ENCODE results near the gene SERPINA7.
"Not testable (repeated sequence)": the region's sequence is repeated elsewhere in the genome, so short reads cannot be mapped to it uniquely, and the experiment has no call there.

SERPINA7 gene, protein sequence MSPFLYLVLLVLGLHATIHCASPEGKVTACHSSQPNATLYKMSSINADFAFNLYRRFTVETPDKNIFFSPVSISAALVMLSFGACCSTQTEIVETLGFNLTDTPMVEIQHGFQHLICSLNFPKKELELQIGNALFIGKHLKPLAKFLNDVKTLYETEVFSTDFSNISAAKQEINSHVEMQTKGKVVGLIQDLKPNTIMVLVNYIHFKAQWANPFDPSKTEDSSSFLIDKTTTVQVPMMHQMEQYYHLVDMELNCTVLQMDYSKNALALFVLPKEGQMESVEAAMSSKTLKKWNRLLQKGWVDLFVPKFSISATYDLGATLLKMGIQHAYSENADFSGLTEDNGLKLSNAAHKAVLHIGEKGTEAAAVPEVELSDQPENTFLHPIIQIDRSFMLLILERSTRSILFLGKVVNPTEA

GRCh38 chrX:106038625-106039024 is at the start of gene SERPINA7:
Gene SERPINA7, minus strand, starts transcription at chrX:106038727. Its CDS starts 1,669 bp downstream, at chrX:106037058.
- no peak for DNase-seq

- DNase-seq, result no peak
These were observed 30.5 kb upstream of the SERPINA7 start for GRCh38 chrX:106069048-106069447.

DNA sequence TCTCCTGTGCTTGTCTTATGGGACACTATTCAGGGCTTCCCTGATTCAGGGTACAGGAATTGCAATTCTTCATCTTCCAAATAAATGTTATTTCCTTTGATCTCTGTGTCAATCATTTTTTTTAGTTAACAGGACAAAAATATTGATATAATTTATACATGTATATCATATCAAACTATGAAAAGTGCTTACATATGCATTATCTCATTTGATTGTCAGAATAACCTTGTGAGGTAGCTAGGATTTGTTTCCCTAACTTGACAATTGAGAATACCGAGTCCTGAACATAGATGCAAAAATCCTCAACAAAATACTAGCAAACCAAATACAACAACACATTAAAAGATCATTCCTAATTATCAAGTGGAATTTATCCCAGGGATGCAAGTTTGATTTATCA is 11.5 kb upstream of the SERPINA7 start:
- DNase-seq, result no peak

- DNase-seq, result no peak
These were observed 3.8 kb upstream of the SERPINA7 start for GRCh38 chrX:106042296-106042695.

DNA sequence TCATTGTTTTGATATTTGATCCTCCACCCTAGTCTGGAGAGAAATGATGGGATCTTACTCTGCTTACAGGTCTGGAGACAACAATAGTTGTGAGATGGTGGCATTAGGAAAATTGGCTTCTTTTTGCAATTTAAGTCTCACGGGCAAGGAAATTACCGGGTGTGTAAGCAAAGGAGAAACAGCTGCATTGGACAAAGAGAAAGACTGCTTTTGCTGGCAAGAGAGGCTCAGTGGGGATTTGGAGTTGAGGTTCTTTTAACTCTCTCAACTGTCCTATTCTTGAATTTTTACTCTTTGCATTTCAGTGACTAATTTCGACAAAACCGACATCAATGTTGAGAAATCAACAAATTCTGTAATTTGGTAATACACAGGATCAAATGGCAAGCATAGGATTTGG is 2.3 kb upstream of the SERPINA7 start:
- DNase-seq, result no peak

DNA sequence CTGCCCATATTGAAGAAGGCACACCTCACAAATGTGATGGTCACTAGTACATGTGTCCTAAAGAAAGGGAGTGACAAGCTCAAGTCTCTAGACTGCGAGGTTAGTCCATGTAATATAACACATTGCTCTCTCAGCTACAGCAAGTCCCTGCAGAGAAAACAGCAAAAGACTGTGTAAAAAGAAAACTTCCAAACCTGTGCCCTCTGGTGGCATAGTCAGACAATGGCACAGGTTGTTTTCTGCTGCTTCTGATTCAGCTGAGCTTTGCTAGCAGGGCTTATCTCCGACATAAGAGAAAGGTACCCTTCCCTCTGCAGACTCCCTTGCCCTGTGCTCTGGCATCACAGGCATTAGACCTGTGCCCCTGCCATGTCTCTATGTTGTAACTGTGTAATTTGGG is 1.4 kb upstream of the SERPINA7 start:
- DNase-seq, result peak; percentile 1

DNA sequence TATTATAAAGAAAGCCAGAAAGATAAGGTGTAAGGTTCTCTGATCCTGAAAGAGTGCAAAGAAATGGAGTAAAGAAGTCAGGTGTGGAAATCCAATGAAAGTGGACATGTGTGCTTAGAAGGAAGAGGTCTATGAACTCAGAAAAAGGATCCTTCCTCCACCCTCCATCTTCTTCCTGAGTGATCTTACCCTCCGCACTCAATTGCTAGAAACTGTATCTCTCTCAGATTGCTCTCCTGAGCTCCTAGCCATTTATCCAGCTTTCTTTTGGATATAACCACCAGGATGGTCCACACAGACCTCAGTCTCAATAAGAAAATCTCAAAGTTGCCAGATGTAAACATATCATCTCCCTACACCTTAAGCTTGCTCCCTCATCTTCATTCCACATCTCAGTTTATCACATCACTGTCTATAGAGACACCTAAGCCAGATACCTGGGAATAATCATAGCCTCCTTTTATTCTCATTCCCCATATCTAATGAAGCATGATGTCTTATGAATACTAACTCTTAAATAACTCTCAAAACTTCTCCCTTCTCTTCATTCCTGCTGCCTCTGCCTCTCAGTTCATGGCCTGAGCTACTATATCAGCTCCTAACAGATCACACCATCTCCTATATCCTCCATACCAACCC is 573 bp downstream of the SERPINA7 start:
- no peak for DNase-seq

DNA sequence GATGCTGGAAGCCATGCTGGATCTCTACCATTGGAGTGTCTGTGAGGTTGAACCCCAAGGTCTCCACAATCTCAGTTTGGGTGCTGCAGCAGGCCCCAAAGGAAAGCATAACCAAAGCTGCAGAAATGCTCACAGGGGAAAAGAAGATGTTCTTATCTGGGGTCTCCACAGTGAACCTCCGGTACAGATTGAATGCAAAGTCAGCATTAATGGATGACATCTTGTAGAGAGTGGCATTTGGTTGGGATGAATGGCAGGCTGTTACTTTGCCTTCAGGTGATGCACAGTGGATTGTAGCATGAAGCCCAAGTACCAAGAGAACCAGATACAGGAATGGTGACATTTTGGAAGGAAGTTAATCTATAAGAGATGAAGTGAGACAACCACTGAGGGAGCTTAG is 1.8 kb downstream of the SERPINA7 start:
- DNase-seq, result no peak

- DNase-seq, result no peak
These were observed 3.5 kb downstream of the SERPINA7 start for GRCh38 chrX:106035064-106035463.

DNA sequence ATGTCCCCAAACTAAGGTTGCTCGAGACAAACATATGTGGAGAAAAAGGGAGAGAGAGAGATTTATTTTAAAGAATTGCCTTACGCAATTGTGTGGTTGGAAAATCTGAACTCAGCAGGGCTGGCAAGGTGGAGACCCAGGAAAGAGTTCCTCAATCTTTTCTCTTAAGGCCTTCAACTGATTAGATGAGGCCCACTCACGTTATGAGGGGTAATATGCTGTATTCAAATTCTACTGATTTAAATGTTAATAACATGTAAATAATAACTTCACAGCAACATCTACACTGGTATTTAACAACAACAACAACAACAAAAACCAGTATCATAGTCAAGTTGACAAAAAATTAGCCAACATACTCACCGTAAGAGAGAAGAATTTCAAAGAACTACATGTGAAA is 14.6 kb downstream of the SERPINA7 start:
- no peak for DNase-seq

DNA sequence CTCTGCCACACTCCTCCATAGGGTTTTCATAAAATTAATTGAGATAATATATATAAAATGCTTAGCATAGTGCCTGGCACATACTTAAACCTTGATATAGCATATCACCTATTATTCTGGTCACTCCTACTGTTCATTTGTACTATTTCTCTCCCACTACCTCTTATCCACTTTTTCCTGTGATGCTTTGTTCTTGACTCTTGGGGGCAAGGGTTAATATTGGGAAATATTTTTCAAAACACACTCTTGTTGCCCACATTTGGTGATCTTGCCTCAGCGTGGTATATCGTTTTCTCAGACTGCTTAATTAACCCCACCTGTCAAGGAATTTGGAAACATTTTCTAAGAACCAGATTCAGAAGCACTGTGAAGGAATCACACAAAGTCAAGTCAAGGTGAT is 16.3 kb downstream of the SERPINA7 start:
- no peak for DNase-seq

- DNase-seq, result no peak
These were observed 24.3 kb downstream of the SERPINA7 start for GRCh38 chrX:106014119-106014775.

DNA sequence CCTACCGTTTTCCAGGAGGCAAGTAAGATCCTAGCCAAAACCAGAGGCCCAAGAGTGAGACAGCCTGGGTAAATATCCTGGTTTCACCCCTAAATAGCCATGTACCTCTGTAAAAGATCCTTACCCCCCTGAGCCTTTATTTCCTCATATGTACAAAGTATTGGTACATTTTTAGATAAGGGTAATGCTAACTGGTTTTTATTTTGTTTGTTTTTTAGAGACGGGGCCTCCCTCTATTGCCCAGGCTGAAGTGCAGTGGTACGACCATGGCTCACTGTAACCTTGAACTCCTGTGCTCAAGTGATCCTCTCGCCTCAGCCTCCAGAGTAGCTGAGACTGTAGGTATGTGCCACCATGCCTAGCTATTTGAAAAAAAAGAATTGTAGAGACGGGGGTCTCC is 29.4 kb downstream of the SERPINA7 start:
- DNase-seq, result no peak

DNA sequence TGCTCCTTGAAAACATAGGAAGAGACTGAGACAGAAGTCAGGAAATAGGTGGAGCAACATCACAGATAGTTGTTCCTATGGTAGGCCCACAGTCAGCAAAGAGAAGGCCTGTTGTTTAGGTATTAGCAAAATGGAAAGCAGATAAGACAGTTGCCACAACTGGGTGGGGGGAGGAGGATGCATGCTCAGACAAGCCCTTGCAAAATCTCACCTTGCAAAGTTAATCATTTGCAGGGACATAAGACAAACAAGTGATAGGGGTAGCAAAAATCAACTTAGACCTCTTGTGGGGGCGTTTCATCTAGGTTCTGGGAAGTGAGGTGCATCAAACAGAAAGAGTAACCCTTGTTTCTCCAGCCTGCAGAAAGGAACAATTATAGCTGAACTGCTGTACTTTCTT is 30.7 kb downstream of the SERPINA7 start:
- no peak for DNase-seq

DNA sequence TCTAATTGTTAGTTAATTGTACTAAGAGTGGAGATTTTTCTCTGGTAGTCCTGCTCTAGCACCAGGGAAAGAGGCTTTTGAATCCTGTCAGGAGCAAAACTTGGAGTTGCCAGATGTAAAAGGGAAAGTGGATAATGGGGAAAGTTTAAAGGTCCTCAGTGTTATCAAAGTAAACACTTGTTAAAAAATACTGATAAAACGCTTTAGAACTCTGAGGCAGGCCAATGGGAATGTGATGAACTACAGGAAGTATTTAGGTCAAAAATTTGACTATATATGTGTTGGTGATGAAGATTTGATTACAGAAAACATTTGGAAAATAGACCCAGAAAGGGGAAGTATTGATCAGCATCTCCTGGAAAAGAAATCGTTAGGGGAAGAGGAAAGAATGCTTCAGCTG is 32.8 kb downstream of the SERPINA7 start:
- DNase-seq, result no peak

GRCh38 chrX:106000609-106001008 is 37.9 kb downstream of the SERPINA7 start:
- DNase-seq, result not testable (repeated sequence)

DNA sequence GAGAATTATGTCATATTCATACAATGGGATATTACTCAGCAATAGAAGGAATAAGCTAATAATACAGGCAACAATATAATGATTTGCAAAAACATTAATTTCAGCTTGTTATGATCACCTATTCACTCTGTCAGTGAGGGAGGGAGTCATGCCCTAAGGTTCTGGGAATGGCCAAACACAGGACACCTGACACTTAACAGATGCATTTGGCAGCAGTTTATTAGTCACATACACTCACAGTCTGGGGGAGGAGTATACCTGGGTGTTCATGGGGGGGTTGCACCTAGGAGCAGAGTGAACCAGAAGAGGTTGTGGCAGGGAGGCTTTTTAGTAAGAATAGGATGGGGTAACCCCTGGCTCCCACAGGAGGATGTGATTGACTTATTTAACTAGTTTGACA is 38.3 kb downstream of the SERPINA7 start:
- DNase-seq, result no peak

GRCh38 chrX:105999294-105999693 is 39.2 kb downstream of the SERPINA7 start:
- DNase-seq, result no peak

DNA sequence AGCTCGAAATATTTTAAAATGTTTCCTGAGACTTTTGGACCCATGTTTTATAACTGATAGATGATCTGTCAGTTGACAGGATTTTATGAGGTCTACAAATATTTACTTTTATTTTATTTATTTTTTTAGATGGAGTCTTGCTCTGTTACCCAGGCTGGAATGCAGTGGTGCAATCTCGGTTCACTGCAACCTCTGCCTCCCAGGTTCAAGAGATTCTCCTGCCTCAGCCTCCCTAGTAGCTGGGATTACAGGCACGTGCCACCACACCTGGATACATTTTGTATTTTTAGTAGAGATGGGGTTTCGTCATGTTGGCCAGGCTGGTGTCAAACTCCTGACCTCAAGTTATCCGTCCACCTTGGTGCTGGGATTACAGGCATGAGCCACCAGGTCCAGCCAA is 50.0 kb downstream of the SERPINA7 start:
- not testable (repeated sequence) for DNase-seq

All from NCI-H226 (cell line).